GM19452 (cell line): ENCODE measurements around the gene SF1.

Experiments
- ATAC-seq: cut with Tn5 transposase; IDR thresholded peaks from one replicate; pipeline ENCODE4 v1.9.1; 2021; ENCODE audit not compliant: unreplicated experiment

SF1 gene

GRCh38 chr11:64801561-64802369 is 23.4 kb upstream of the SF1 start:
- no peak for ATAC-seq

GRCh38 chr11:64801158-64801464 is 22.8 kb upstream of the SF1 start:
- ATAC-seq: no peak

- no peak for ATAC-seq
Measured at GRCh38 chr11:64800303-64801157, 22.2 kb upstream of the SF1 start.

GRCh38 chr11:64799623-64800302 is 21.4 kb upstream of the SF1 start:
- no peak for ATAC-seq

- no peak for ATAC-seq
Measured at GRCh38 chr11:64799256-64799622, 20.9 kb upstream of the SF1 start.

- no peak for ATAC-seq
Measured at GRCh38 chr11:64796757-64797541, 18.6 kb upstream of the SF1 start.

- no peak for ATAC-seq
Measured at GRCh38 chr11:64796047-64796756, 17.9 kb upstream of the SF1 start.

GRCh38 chr11:64794526-64794925 is 16.2 kb upstream of the SF1 start:
- no peak for ATAC-seq

- ATAC-seq: no peak
Measured at GRCh38 chr11:64793271-64794160, 15.2 kb upstream of the SF1 start.

GRCh38 chr11:64792482-64792881 is 14.1 kb upstream of the SF1 start:
- ATAC-seq: no peak

- ATAC-seq: no peak
Measured at GRCh38 chr11:64791781-64792291, 13.5 kb upstream of the SF1 start.

- no peak for ATAC-seq
Measured at GRCh38 chr11:64790205-64791095, 12.1 kb upstream of the SF1 start.

- ATAC-seq: no peak
Measured at GRCh38 chr11:64789331-64790204, 11.2 kb upstream of the SF1 start.

GRCh38 chr11:64788321-64789215 is 10.2 kb upstream of the SF1 start:
- no peak for ATAC-seq

GRCh38 chr11:64787526-64788320 is 9.4 kb upstream of the SF1 start:
- ATAC-seq: no peak
